ENCODE data around the gene ELMOD2. TPM values are rescaled to one million over a fixed set of nuclear protein-coding genes. Genes with fewer than 3 reads are reported as not detected.
"Not testable (repeated sequence)": the region's sequence is repeated elsewhere in the genome, so short reads cannot be mapped to it uniquely, and the experiment has no call there.

Gene ELMOD2
- total RNA-seq, 2 experiments from 2014 or later = 20.0 to 28.7 TPM

DNA sequence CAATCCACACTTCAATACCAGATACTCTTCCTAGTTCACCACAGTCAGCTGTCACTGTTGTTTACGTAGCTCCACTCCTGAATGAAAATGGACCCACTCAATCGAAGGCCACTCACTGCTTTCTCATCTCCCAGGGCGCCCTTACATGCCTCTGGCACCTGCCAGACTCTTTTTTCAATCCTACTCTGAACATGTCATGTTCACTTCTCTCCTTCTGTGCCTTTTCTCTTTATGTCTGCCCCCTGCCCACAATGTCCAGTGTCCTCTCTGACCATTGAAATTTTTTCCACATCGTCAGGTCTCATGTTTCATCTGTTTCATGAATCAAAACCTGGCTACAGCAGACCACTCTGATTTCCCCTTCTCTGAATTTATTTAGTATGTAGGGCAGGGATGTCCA is 24.6 kb upstream of the ELMOD2 start:
- ChIA-PET POLR2A (no interaction called here), CTCF (ENCODE audit: unreplicated experiment) (no interaction called here)
- DNase-seq (ENCODE audit: low spot score) = no peak
- Histone ChIP-seq H3K4me2 (ENCODE audit: low read length) (no peak overlapping the region), H4K20me1 (ENCODE audit: insufficient read depth, low read length) (no peaks in the 10 kb centered on the region), H3K4me3 (ENCODE audit: low read depth, low read length, poor library complexity, severe bottlenecking) (no peak overlapping the region), H3K9me3 (ENCODE audit: low read length) (no peaks in the 10 kb centered on the region), H3K27ac (ENCODE audit: low read depth, low read length, poor library complexity, severe bottlenecking) (no peak overlapping the region), H3K79me2 (ENCODE audit: insufficient read depth, low read depth, low read length) (no peaks in the 10 kb centered on the region), H3K9me2 (ENCODE audit: insufficient read depth, low read length) (no peaks in the 10 kb centered on the region), H2AFZ (ENCODE audit: low read length) (no peak overlapping the region), H3K4me1 (ENCODE audit: insufficient read depth, low read length, poor library complexity, severe bottlenecking) (no peaks in the 10 kb centered on the region), H3K36me3 (ENCODE audit: insufficient read depth, low read length) (no peaks in the 10 kb centered on the region)
- TF ChIP-seq EZH2phosphoT487 (IDR thresholded peaks at IDR 0.05; ENCODE audit: borderline replicate concordance, low read depth, low read length) = no peak
- TF ChIP-seq, protein P1, sequence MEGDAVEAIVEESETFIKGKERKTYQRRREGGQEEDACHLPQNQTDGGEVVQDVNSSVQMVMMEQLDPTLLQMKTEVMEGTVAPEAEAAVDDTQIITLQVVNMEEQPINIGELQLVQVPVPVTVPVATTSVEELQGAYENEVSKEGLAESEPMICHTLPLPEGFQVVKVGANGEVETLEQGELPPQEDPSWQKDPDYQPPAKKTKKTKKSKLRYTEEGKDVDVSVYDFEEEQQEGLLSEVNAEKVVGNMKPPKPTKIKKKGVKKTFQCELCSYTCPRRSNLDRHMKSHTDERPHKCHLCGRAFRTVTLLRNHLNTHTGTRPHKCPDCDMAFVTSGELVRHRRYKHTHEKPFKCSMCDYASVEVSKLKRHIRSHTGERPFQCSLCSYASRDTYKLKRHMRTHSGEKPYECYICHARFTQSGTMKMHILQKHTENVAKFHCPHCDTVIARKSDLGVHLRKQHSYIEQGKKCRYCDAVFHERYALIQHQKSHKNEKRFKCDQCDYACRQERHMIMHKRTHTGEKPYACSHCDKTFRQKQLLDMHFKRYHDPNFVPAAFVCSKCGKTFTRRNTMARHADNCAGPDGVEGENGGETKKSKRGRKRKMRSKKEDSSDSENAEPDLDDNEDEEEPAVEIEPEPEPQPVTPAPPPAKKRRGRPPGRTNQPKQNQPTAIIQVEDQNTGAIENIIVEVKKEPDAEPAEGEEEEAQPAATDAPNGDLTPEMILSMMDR (conservative IDR thresholded peaks at IDR 0.05; ENCODE audit: low read length) = no peak
- intact Hi-C loops (cut with micrococcal nuclease; ENCODE audit: unreplicated experiment) = no loop called here
- no TSS peak for BruUV-seq (replicated peaks)

DNA sequence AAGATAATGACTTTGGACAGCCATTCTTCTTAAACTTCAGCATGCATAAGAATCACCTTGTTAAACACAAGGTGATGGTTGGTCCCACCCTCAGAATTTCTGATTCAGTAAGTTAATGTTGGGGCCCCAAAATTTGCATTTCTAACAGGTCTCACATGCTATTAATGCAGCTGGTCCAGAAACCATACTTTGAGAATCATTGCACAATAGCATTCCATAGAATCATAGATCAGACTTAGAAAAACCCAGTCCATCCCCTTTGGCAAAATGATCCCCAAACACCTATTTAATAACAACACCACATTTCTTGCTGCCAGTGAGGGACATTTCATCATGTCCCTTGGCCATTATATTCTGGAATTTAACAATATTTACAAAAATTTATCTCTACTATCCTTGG is 19.7 kb upstream of the ELMOD2 start:
- intact Hi-C loops (cut with micrococcal nuclease; ENCODE audit: unreplicated experiment) = no loop called here

DNA sequence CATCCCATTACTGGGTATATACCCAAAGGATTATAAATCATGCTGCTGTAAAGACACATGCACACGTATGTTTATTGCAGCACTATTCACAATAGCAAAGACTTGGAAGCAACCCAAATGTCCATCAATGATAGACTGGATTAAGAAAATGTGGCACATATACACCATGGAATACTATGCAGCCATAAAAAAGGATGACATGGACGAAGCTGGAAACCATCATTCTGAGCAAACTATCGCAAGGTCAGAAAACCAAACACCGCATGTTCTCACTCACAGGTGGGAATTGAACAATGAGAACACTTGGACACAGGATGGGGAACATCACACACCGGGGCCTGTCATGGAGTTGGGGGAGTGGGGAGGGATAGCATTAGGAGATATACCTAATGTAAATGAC is 10.2 kb upstream of the ELMOD2 start:
- H3K27ac ChIP-seq (ENCODE audit: low read depth, low read length, poor library complexity, severe bottlenecking); CTCF ChIA-PET (ENCODE audit: unreplicated experiment); intact Hi-C loops (cut with micrococcal nuclease; ENCODE audit: unreplicated experiment); H3K36me3 ChIP-seq (ENCODE audit: insufficient read depth, low read length); DNase-seq (ENCODE audit: low spot score); H3K4me3 ChIP-seq (ENCODE audit: low read depth, low read length, poor library complexity, severe bottlenecking); H3K4me2 ChIP-seq (ENCODE audit: low read length); POLR2A ChIA-PET; H3K9me2 ChIP-seq (ENCODE audit: insufficient read depth, low read length); H3K9me3 ChIP-seq (ENCODE audit: low read length); H3K4me1 ChIP-seq (ENCODE audit: insufficient read depth, low read length, poor library complexity, severe bottlenecking); H2AFZ ChIP-seq (ENCODE audit: low read length); H3K79me2 ChIP-seq (ENCODE audit: insufficient read depth, low read depth, low read length); BruUV-seq (replicated peaks); H4K20me1 ChIP-seq (ENCODE audit: insufficient read depth, low read length): not testable (repeated sequence)

More for the DNA sequence above, 19.7 kb upstream of the ELMOD2 start:
- Histone ChIP-seq H3K9me2 (ENCODE audit: insufficient read depth, low read length) (no peaks in the 10 kb centered on the region), H3K9me3 (ENCODE audit: low read length) (no peaks in the 10 kb centered on the region), H3K27ac (ENCODE audit: low read depth, low read length, poor library complexity, severe bottlenecking) (no peak overlapping the region), H3K4me3 (ENCODE audit: low read depth, low read length, poor library complexity, severe bottlenecking) (no peak overlapping the region), H3K36me3 (ENCODE audit: insufficient read depth, low read length) (no peaks in the 10 kb centered on the region), H3K79me2 (ENCODE audit: insufficient read depth, low read depth, low read length) (no peaks in the 10 kb centered on the region), H3K4me2 (ENCODE audit: low read length) (no peak overlapping the region), H3K4me1 (ENCODE audit: insufficient read depth, low read length, poor library complexity, severe bottlenecking) (no peaks in the 10 kb centered on the region), H2AFZ (ENCODE audit: low read length) (no peak overlapping the region), H4K20me1 (ENCODE audit: insufficient read depth, low read length) (no peaks in the 10 kb centered on the region)
- CTCF ChIA-PET (ENCODE audit: unreplicated experiment) = no interaction called here
- POLR2A ChIA-PET = no interaction called here
- TF ChIP-seq, protein P1 (conservative IDR thresholded peaks at IDR 0.05; ENCODE audit: low read length) = no peak
- no peak for TF ChIP-seq EZH2phosphoT487 (IDR thresholded peaks at IDR 0.05; ENCODE audit: borderline replicate concordance, low read depth, low read length)
- no TSS peak for BruUV-seq (replicated peaks)
- DNase-seq (ENCODE audit: low spot score) = no peak
